NCI-H69 (cell line): ENCODE results near the gene FBLN1.
"Not testable (repeated sequence)": the region's sequence is repeated elsewhere in the genome, so short reads cannot be mapped to it uniquely, and the experiment has no call there.

ENCODE experiments used
- DNase-seq: peaks from one replicate; lab custom pipeline; 2025; lab: John Stamatoyannopoulos, UW

FBLN1 gene

GRCh38 chr22:45585946-45586540 is 83.4 kb downstream of the FBLN1 start:
- peak; percentile 66 for DNase-seq

GRCh38 chr22:45586651-45587405 is 84.1 kb downstream of the FBLN1 start:
- DNase-seq: no peak

- DNase-seq: no peak
Measured at GRCh38 chr22:45587638-45588505, 85.2 kb downstream of the FBLN1 start.

- DNase-seq: no peak
Measured at GRCh38 chr22:45589556-45589955, 86.9 kb downstream of the FBLN1 start.

- DNase-seq: no peak
Measured at GRCh38 chr22:45590262-45590661, 87.6 kb downstream of the FBLN1 start.

GRCh38 chr22:45591633-45592213 is 89.0 kb downstream of the FBLN1 start:
- DNase-seq: not testable (repeated sequence)

GRCh38 chr22:45594123-45594941 is 91.6 kb downstream of the FBLN1 start:
- DNase-seq: no peak

- DNase-seq: peak; percentile 21
Measured at GRCh38 chr22:45597460-45598192, 94.9 kb downstream of the FBLN1 start.

GRCh38 chr22:45598596-45599217 is 96.0 kb downstream of the FBLN1 start:
- no peak for DNase-seq

- DNase-seq: peak; percentile 71
Measured at GRCh38 chr22:45599836-45600577, 97.3 kb downstream of the FBLN1 start.

GRCh38 chr22:45600790-45601730 is 98.4 kb downstream of the FBLN1 start:
- DNase-seq: peak; percentile 29

GRCh38 chr22:45602004-45602733 is 99.5 kb downstream of the FBLN1 start:
- DNase-seq: peak; percentile 45

- peak; percentile 91 for DNase-seq
Measured at GRCh38 chr22:45602824-45603595, 100.3 kb downstream of the FBLN1 start.

GRCh38 chr22:45603619-45604018 is 100.9 kb downstream of the FBLN1 start:
- no peak for DNase-seq

- DNase-seq: not testable (repeated sequence)
Measured at GRCh38 chr22:45608045-45608444, 105.4 kb downstream of the FBLN1 start.

- DNase-seq: no peak
Measured at GRCh38 chr22:45608763-45609180, 106.1 kb downstream of the FBLN1 start.

- DNase-seq: no peak
Measured at GRCh38 chr22:45612451-45612901, 109.8 kb downstream of the FBLN1 start.
